GM12878 (cell line): ENCODE measurements around the gene PFKL. TPM values are rescaled to one million over a fixed set of nuclear protein-coding genes. Genes with fewer than 3 reads are reported as not detected.

ENCODE experiments used
- ATAC-seq: fragments of 200-7000 bp; cut with Tn5 transposase; 3 replicates; pipeline ENCODE4 v1.9.1; 2020; ENCODE audit warnings: mild to moderate bottlenecking, moderate library complexity
- BruUV-seq: library from RNA; stranded (reverse); fragments of 400-500 nt; replicated peaks from 2 replicates; lab custom pipeline; 2021; lab: Mats Ljungman, UMichigan
- CTCF ChIA-PET: fragments of 300-600 bp; sonication (Branson Sonifier 250); formaldehyde crosslinking; extraction: SDS; loops from one replicate; lab custom pipeline; 2021; ENCODE audit warnings: inconsistent platforms; lab: Yijun Ruan, JAX
- POLR2A ChIA-PET: fragments of 350-600 bp; formaldehyde crosslinking; extraction: SDS; loops from one replicate; lab custom pipeline; 2021; ENCODE audit warnings: inconsistent platforms; lab: Charles Lee
- RAD21 ChIA-PET: fragments of 300-600 bp; sonication (Branson Sonifier 250); formaldehyde crosslinking; loops from one replicate; lab custom pipeline; 2023; ENCODE audit warnings: antibody characterized with exemption; ENCODE audit not compliant: unreplicated experiment; lab: Charles Lee
- SMC1A ChIA-PET: fragments of 300-600 bp; sonication (Branson Sonifier 250); formaldehyde crosslinking; loops from one replicate; lab custom pipeline; 2023; ENCODE audit not compliant: unreplicated experiment, uncharacterized antibody; lab: Charles Lee
- DNase-seq: peaks from one replicate; pipeline ENCODE4 v3.0.0-alpha.2; 2011; ENCODE audit warnings: low read depth, low spot score
- FAIRE-seq: peaks from 3 replicates; lab custom pipeline; 2011; peaks lifted over from hg19 to GRCh38; lab: Jason Lieb, UNC
- H2AFZ ChIP-seq: 2 replicates; pipeline ENCODE4 v1.6.0; 2011; ENCODE audit warnings: low read depth, low read length, control low read depth; ENCODE audit not compliant: control insufficient read depth
- H3K27ac ChIP-seq: 2 replicates; pipeline ENCODE4 v1.5.1; 2011; ENCODE audit warnings: control low read depth; ENCODE audit not compliant: control insufficient read depth, insufficient read depth
- H3K27me3 ChIP-seq, 2 experiments: replicated peaks in 1 of 2; 2 replicates each; pipeline versions ENCODE4 v1.6.0 to v1.6.1; 2011; ENCODE audit warnings: low read length in 1 of 2; ENCODE audit not compliant: control insufficient read depth in 2 of 2, insufficient read depth in 2 of 2
- H3K36me3 ChIP-seq, 2 experiments: 2 replicates each; pipeline ENCODE4 v1.5.1; 2011; ENCODE audit warnings: low read length in 1 of 2; ENCODE audit not compliant: control insufficient read depth in 2 of 2, insufficient read depth in 2 of 2
- H3K4me1 ChIP-seq: 2 replicates; pipeline ENCODE4 v1.6.1; 2011; ENCODE audit warnings: mild to moderate bottlenecking, low read length, moderate library complexity, mixed read lengths; ENCODE audit not compliant: control insufficient read depth, insufficient read depth
- H3K4me2 ChIP-seq: 2 replicates; pipeline ENCODE4 v1.6.0; 2011; ENCODE audit warnings: control low read depth; ENCODE audit not compliant: control insufficient read depth, insufficient read depth
- H3K4me3 ChIP-seq: fragments of 200-600 bp; sonication (generic); 2 replicates; pipeline ENCODE4 v1.5.1; 2016
- H3K79me2 ChIP-seq: 2 replicates; pipeline ENCODE4 v1.6.0; 2011; ENCODE audit warnings: low read length; ENCODE audit not compliant: control insufficient read depth, insufficient read depth
- H3K9ac ChIP-seq: 2 replicates; pipeline ENCODE4 v1.8.0; 2011; ENCODE audit warnings: low read length, control low read depth, mixed read lengths; ENCODE audit not compliant: control insufficient read depth, insufficient read depth
- H3K9me3 ChIP-seq: replicated peaks from 3 replicates; pipeline ENCODE4 v1.5.1; 2011; ENCODE audit warnings: mild to moderate bottlenecking, low read length; ENCODE audit not compliant: control insufficient read depth, insufficient read depth
- H4K20me1 ChIP-seq: 2 replicates; pipeline ENCODE4 v1.6.0; 2011; ENCODE audit not compliant: control insufficient read depth, insufficient read depth
- CEBPZ ChIP-seq: fragments of 150-350 bp; IDR thresholded peaks from 2 replicates; pipeline ENCODE4 v1.6.1; 2016; ENCODE audit warnings: low read depth, low read length
- ESRRA ChIP-seq: IDR thresholded peaks from 2 replicates; pipeline ENCODE4 v1.6.1; 2012; ENCODE audit warnings: mild to moderate bottlenecking, low read length, improper control_type of control experiment
- HDGF ChIP-seq: fragments of 450-650 bp; IDR thresholded peaks from 2 replicates; pipeline ENCODE4 v1.6.1; 2016; ENCODE audit warnings: antibody characterized with exemption
- IRF5 ChIP-seq: fragments of 450-650 bp; IDR thresholded peaks from 2 replicates; pipeline ENCODE4 v1.6.1; 2017; ENCODE audit warnings: borderline replicate concordance
- MTA3 ChIP-seq: IDR thresholded peaks from 2 replicates; pipeline ENCODE4 v1.6.1; 2012; ENCODE audit warnings: low read length, inconsistent platforms, borderline replicate concordance
- MXI1 ChIP-seq: fragments of 150-350 bp; IDR thresholded peaks from 2 replicates; pipeline ENCODE4 v1.6.1; 2011; ENCODE audit warnings: low read depth, mild to moderate bottlenecking, inconsistent platforms, low read length, improper control_type of control experiment
- NFYA ChIP-seq: IDR thresholded peaks from 2 replicates; pipeline ENCODE4 v1.6.1; 2011; ENCODE audit warnings: low read depth, mild to moderate bottlenecking, low read length, improper control_type of control experiment, borderline replicate concordance
- RB1 ChIP-seq: fragments of 450-650 bp; formaldehyde crosslinking; IDR thresholded peaks from 2 replicates; pipeline ENCODE4 v1.6.1; 2017; ENCODE audit warnings: mild to moderate bottlenecking, borderline replicate concordance
- SUZ12 ChIP-seq: fragments of 200-600 bp; sonication (generic); IDR thresholded peaks from one replicate; pipeline ENCODE4 v1.6.1; 2018; ENCODE audit warnings: antibody characterized with exemption, mild to moderate bottlenecking; ENCODE audit not compliant: unreplicated experiment
- ZSCAN29 ChIP-seq: fragments of 450-650 bp; IDR thresholded peaks from 2 replicates; pipeline ENCODE4 v1.6.1; 2017; ENCODE audit warnings: mild to moderate bottlenecking, moderate library complexity
- WGBS: methylation state at CpG from one replicate; pipeline ENCODE4 v1.1.6; 2016; ENCODE audit warnings: low lambda C conversion rate; ENCODE audit not compliant: insufficient replicate concordance, insufficient coverage; ENCODE audit errors: missing lambda C conversion rate; 5-methylcytosine and 5-hydroxymethylcytosine counted together
- in situ Hi-C: fragments of 300-500 bp; cut with MboI; formaldehyde crosslinking; loops from 9 replicates; pipeline ENCODE4 v1.14.3; 2018; ENCODE audit warnings: mixed read lengths
- intact Hi-C: fragments of 100-400 bp; cut with micrococcal nuclease; formaldehyde crosslinking; loops from one replicate; pipeline ENCODE4 v1.14.2; 2022; ENCODE audit not compliant: unreplicated experiment
- polyA plus RNA-seq, 11 experiments: library from polyadenylated mRNA; depleted of rRNA in 4 of 11; unstranded in 6 of 11; stranded (reverse) in 5 of 11; fragments of >200 nt; fragmentation: Nextera tagmentation in 4 of 11; fragmentation: Illumina TruSeq in 1 of 11; extraction: Ambion mirVana in 4 of 11; extraction: Trizol in 1 of 11; gene quantifications; 1 replicate in 1 of 11; 2 replicates in 10 of 11; pipeline versions ENCODE4 v1.2.1 to v1.2.3, GENCODE V29; 2011 to 2016; ENCODE audit warnings: inconsistent platforms in 2 of 11, missing spikeins in 2 of 11, low read depth in 1 of 11
- total RNA-seq, 4 experiments: library from RNA; depleted of rRNA in 3 of 4; stranded (reverse); fragments of >200 nt in 3 of 4; fragmentation: Illumina TruSeq in 1 of 4; extraction: Trizol in 1 of 4; gene quantifications; 2 replicates each; pipeline versions ENCODE4 v1.2.1 to v1.2.3, GENCODE V29; 2013 to 2021

Gene PFKL
- total and polyA plus RNA-seq, 10 of the 15 experiments (the other 5 are each of a cell fraction or from before 2014, with no cell fraction given) = 1.2 to 192 (median 112) TPM

GRCh38 chr21:44271558-44272283 is 28.1 kb upstream of the PFKL start (continued):
- TF ChIP-seq IRF5 = no peak
- no peak for TF ChIP-seq RB1
- no peak for TF ChIP-seq SUZ12
- no peak for TF ChIP-seq HDGF
- TF ChIP-seq ZSCAN29 = no peak
- TF ChIP-seq NFYA = no peak
- TF ChIP-seq ESRRA = no peak

- Histone ChIP-seq H3K27ac (no peak overlapping the region), H3K36me3 (no peaks in the 10 kb centered on the region), H4K20me1 (no peaks in the 10 kb centered on the region)
- WGBS = 58% methylated on average over 18 of the region's 18 CpGs
- no peak for ATAC-seq
- RAD21 ChIA-PET = no interaction called here
- TF ChIP-seq MTA3 (no peak), CEBPZ (no peak), MXI1 (no peak), IRF5 (no peak)
- TF ChIP-seq, all 136 proteins: peak for 0
- intact Hi-C loops = no loop called here
- Histone ChIP-seq H3K9ac (no peak overlapping the region), H3K27me3 (no peaks in the 10 kb centered on the region), H3K79me2 (no peaks in the 10 kb centered on the region), H3K9me3 (no peaks in the 10 kb centered on the region), H3K4me2 (no peak overlapping the region), H3K4me1 (no peaks in the 10 kb centered on the region), H2AFZ (no peak overlapping the region), H3K4me3 (no peak overlapping the region)
- ChIA-PET CTCF (no interaction called here), POLR2A (no interaction called here), SMC1A (no interaction called here)
- BruUV-seq = no TSS peak
- in situ Hi-C loops = no loop called here
- DNase-seq = no peak
- FAIRE-seq = no peak
These were observed 27.5 kb upstream of the PFKL start for GRCh38 chr21:44272284-44272858.
